ENCODE data around the gene NKAP.
"Not testable (repeated sequence)": the region's sequence is repeated elsewhere in the genome, so short reads cannot be mapped to it uniquely, and the experiment has no call there.

Gene NKAP

DNA sequence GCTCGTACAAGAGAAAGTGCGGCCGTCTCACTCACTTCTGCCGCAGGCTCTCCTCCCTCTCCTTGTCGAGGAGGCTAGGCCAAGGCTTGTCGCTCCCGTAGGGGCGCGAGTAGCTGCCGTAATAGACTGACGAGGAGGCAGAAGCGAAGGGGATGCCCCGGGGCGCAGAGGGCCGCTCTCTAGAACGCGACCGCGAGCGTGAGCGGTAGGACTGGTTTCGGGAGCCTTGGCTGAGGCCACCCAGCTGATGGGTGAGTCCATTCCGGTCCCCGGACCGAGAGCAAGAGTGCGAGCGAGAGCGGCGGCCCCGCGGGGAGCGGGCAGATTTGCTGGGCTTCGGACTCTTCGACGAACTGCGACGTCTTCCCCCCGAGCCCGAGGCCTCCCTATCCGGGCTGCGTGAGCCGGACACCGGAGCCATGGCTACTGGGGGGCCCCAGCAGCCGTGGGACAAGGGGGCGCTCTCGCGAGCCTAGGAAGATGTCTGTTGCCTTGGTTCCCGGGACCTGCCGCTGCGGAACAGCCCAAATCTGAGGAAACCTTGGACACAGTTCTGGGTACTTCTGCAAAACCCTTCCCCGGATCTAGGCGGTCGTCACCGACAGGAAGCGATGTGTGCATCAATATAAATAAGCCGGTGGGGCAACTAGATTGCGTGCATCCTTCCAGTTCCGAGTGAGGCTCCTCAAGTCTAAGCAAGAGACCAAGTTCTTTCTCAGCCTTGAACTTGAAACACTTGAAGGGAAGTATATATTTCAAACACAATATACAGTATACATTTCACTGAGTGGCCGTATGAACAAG is at the start of gene NKAP:
TSS of gene NKAP (minus strand) at position 567 of the 804 bp plus-strand sequence. CDS start at position 421, 146 bp downstream.
- peak; percentile 91 for DNase-seq

DNA sequence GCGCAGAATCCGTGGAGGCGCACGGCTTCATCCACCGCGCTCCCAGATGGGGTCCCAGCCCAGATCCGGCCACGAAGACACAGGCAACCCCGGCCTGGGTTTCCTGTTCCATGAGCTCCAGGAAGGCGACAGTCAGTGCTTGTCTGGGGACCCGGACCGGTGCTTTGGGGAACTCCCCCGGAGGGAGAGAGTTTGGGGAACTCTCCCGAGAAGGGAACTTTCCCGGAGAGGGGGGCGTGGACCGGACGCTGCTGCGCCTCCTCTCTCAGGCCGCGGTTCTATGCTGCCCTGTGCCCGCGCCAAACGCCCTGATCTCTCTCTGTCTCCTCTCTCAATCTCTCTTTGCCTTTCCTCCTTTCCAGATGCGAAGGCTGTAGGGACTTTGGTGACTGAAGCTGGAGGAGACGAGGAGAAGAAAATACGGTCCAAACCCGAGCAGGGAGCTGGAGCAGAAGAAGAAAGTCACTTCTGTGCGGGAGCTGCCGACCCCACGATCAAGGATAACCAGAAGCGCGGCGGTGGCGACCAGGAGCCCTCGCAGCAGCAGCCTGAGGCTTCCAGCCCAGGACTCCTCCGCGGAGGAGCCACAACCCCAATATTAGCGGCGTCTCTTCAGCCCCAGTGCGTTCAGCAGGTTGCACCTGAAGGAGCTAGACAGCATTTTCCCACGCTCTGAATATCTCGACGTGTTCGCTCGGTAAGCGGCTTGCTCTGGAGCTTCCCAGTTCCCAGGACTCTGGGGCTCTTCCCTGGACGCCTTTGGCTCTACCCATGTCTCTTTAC is 47.6 kb upstream of the NKAP start:
- DNase-seq: no peak

DNA sequence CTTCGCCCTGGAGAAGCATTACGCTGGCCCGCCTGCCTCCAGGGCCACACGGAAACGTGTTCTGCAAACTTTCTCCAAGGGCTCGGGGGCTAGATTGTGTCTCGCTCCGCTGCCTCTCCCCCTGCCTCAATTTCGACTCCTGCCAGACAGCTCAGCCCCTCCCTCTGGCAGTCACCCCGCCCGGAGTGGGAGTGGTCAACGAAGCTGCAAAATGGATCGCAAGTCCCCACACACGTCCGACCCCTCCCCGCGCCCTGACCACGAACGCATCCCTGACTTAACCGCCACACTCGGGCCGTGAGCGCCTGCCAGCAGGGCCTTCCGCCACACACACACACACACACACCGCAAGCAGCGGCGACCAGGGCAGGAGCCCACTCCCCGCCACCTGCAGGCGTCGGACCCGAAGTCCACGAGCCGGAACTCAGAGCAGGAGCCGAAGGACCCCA is 47.0 kb upstream of the NKAP start:
- DNase-seq: no peak

DNA sequence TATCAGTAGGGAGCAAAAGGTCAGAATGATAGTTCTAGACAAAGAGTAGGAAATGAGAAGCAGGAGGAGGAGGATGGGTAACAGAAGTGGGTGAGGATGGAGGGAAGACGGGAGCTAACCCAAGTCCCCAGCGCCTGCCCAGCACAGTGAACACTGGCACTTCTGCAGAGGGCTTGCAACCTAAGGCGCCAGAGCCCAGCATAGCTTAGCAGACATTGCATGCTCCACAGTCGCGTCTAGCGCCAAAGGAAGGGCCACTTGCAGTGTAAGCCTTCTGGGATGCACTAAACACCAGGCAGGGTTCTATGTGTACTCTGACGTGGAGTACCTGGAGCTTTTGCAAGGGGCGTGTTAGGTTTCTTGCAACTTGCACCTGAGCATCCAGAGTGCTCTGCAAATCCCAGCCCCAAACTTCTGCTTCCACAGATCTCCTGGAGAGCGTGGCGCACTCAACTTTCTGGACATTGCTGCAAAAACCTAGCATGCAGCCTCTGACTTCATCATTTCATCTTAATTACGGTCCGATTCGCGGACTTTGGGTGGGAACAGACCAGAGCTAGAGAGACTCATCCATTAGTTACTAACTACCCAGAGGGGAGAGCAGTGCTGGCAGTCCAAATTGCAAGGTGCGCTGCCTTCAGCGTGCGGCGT is 46.5 kb upstream of the NKAP start:
- DNase-seq: no peak

DNA sequence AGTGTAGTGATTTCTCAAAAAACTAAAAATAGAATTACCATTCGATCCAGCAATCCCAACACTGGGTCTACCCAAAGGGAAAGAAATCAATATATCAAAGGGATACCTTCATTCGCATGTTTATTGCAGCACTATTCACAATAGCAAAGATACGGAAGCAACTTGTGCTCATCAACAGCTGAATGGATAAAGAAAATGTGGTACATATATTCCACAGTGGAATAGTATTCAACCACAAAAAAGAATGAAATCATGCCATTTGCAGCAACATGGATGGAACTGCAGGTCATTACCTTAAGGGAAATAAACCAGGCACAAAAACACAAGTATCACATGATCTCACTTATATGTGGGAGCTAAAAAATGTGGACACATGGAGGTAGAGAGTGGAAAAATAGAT is 42.7 kb upstream of the NKAP start:
- DNase-seq: no peak

DNA sequence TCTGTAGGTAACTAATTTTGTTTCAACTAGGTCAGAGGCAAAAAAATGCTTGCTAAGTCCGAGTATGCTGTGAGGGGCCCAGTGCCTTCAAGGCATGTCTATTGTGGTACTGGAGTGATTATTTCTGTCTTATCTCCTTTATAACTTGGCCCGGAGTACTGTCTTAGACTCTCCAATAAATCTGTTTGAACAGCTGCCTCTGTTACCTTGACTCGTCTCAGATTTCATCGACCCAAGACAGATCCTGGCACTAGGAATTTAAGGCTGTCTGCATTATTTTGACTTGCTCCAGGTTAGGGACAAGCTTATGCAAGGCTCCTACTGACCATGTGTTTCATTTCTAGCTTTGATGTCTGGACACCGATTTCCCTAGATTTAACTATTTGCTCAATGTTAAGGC is 41.1 kb upstream of the NKAP start:
- DNase-seq: no peak

DNA sequence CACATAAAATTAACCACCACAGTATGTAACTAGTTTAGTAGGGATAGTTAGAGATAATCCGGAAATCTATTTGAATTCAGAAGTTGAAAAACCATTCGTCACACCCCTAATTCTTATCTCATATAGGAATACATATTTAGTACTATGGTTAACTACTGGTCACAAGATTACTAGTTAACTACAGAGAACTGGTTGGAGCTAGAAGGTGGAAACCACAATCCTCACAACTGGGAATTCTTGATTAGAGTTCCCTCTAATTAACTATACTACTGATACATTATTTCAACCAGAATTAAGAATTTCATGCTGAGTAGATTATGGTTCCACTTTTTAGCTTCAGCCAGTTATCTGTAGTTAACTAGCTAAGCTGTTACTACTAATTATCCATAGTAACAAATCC is 39.9 kb upstream of the NKAP start:
- no peak for DNase-seq

DNA sequence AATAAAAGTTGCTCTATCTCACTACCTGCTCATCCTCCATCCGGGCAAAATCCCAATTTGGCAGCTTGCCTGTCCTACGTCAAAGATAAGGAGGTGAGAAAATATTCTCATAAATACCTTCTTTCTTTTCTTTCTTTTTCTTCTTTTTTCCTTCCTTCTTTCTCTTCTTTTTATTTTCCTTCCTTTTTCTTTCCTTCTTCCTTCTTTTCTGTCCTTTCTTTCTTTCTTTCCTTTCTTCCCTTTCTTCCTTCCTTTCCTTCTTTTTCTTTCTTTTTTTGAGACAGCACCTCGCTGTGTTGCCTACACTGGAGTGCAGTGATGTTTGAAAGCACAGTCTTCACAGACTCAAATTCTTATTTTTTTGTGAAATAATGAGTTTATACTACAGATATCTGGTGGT is 38.6 kb upstream of the NKAP start:
- no peak for DNase-seq

DNA sequence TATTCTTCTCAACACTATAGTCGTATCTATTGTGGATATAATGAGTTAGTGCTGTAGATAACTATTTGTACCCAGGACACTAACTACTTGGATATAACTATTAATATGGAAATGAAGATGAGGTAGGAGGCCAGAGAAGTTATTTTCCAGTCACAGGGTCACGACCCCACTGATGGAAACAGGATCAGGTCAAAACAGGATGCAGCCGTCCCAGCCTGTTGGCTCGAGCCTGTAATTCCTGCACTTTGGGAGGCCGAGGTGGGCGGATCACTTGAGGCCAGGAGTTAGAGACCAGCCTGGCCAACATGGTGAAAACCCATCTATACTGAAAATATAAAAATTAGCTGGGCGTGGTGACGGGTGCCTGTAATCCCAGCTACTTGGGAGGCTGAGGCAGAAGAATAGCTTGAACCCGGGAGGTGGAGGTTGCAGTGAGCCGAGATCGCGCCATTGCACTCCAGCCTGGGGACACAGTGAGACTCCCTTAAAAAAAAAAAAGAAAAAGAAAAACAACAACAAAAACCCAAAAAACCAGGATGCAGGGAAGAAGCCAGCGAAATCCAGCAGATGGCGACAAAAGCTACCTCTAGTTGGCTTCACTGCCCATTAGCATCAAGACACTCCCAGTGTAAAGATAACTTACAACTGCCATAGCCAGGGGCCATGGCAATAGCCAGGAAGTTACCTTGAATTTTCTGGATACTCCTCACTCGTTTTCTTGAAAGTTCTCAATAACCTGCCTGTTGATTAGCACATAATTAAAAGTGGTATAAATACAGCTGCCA is 37.9 kb upstream of the NKAP start:
- DNase-seq: no peak

DNA sequence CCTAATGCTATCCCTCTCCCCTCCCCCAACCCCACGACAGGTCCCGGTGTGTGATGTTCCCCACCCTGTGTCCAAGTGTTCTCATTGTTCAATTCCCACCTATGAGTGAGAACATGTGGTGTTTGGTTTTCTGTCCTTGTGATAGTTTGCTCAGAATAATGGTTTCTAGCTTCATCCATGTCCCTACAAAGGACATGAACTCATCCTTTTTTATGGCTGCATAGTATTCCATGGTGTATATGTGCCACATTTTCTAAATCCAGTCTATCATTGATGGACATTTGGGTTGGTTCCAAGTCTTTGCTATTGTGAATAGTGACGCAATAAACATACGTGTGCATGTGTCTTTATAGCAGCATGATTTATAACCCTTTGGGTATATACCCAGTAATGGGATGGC is 33.6 kb upstream of the NKAP start:
- not testable (repeated sequence) for DNase-seq

DNA sequence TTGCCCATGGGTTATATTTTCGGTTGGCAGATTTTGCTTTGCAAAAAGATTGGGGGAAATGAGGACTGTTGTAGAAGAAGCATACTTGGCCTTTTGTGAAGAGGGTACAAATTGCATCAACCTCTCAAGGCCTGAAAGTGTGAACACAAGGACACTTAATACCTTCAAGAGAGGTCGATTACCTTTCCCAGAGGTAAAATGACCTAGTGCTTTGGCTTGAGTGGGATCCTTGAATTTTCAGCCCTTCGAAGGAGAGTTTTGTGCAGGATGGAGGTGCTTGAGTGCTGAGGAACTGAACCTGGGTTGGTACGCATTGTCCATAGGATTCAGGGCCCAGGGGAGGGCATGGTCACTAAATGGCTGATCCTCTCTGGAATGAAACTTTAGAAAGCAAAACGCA is 27.6 kb upstream of the NKAP start:
- DNase-seq: no peak

DNA sequence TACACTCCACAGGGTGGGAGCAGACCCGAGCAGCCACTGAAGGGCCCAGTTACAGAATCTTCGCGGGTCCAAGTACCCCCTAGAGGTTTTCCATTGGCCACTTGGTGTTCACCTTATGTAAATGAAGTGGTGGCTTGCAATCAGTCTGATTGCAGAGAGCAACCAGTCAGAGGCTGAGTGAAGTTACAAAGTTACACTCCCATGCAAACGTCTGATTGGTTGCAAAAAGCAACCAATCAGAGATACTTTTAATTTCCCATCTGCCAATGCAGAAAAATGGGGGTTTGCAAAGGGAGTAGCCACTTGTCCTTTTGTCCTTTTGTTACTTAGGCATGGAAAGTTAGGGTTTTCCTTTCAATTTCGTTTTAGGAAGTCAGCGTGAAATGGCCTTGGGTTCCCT is 27.0 kb upstream of the NKAP start:
- DNase-seq: no peak

DNA sequence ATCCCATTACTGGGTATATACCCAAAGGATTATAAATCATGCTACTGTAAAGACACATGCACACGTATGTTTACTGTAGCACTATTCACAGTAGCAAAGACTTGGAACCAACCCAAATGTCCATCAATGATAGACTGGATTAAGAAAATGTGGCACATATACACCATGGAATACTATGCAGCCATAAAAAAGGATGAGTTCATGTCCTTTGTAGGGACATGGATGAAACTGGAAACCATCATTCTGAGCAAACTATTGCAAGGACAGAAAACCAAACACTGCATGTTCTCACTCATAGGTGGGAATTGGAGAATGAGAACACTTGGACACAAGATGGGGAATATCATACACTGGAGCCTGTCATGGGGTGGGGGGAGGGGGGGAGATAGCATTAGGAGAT is 23.3 kb upstream of the NKAP start:
- not testable (repeated sequence) for DNase-seq

DNA sequence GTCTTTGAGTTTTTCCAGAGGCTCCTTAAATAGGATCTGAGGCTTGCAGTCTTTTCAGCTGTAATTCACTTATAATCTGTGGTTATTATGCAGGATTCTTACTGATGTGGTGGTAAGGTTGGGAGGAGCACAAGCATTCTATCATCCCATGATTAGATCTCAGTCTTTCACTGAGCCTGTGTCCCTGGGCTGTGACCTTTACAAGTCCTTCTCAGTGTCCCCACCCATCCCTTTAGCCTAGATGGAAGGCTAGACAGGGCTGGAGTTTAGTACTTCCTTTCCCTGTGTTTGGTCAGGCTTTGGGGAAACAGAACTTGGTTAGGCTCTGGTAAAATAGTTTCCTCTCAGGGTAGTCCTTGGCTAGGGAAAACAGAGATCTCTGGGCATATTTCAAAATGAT is 17.1 kb upstream of the NKAP start:
- DNase-seq: no peak

DNA sequence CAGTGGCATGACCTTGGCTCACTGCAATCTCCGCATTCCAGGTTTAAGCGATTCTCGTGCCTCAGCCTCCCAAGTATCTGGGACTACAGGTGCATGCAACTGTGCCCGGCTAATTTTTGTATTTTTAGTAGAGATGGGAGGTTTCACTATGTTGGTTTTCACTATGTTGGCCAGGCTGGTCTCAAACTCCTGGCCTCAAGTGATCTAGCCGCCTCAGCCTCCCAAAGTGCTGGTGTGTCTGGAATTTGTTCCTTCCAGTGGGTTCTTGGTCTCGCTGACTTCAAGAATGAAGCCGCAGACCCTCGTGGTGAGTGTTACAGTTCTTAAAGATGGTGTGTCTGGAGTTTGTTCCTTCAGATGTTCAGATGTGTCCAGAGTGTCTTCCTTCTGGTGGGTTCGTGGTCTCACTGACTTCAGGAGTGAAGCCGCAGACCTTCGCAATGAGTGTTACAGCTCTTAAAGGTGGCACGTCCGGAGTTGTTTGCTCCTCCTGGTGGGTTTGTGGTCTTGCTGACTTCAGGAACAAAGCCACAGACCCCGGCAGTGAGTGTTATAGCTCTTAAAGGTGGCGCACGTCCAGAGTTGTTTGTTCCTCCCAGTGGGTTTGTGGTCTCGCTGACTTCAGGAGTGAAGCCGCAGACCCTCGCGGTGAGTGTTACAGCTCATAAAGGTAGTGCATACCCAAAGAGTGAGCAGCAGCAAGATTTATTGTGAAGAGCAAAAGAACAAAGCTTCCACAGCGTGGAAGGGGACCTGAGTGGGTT is 12.4 kb upstream of the NKAP start:
- DNase-seq: not testable (repeated sequence)

DNA sequence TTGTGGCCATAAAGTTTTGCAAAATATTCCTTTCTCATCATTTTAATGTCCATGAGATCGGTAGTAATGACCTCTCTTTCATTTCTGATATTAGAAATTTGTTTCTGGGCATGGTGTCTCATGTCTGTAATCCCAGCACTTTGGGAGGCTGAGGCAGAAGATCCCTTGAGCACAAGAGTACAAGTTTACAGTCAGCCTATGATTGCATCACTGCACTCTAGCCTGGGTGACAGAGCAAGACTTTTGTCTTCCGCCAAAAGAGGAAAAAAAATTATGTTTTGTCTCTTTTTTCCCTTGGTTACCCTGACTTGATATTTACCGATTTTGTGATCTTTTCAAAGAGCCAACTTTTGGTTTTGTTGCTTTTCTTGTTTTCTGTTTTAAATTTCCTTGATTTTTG is 10.8 kb upstream of the NKAP start:
- no peak for DNase-seq

DNA sequence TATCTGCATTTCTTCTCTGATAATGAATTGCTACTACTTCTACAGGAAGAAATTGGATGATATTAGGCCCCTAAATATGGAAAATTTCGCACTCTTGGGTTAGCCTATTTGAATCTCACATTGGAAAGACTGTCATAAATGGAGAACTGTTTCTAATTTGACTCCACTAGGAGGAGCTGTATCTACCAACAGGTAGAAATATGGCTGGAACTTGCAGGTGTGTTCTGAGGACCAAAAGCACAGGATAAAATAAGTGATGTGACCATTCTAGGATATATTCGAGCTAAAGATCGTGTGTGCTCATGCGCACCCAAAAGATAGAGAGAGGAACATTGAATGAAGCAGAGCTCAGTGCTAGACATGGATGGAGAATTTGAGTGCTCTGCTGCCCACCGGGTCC is 4.8 kb upstream of the NKAP start:
- DNase-seq: no peak

DNA sequence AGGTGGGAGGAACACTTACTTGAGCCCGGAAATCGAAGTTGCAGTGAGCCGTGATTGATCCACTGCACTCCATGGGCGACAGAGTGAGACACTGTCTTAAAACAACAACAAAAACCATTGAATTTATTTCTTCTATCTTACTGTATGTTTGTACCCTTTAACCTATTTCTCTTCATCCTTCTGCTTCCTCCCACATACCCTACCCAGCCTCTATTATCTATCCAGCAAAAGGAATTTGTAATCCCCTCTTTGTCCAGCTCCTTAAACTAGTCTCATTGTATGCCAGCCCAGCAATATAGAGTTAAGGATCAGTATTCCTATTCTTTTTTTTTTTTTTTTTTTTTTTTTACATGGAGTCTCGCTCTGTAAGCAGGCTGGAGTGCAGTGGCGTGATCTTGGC is 1.9 kb upstream of the NKAP start:
- no peak for DNase-seq

DNA sequence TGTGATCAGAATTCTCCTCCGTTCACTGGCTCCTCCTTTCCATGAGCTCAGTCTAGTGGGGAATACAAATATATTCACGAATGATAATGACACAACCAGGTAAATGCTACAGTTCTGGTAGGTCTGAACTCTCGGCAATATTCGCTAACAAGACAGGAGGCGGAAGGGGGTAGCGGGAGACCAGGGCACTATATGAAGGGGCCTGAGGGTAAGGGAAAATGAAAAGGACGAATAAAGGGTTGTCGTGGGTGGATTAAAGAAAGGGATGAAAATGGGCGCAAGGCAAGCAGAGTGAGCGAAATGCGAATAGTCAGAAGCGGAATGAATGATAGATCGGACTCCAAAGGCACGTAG is 743 bp downstream of the NKAP start:
- DNase-seq: no peak

DNA sequence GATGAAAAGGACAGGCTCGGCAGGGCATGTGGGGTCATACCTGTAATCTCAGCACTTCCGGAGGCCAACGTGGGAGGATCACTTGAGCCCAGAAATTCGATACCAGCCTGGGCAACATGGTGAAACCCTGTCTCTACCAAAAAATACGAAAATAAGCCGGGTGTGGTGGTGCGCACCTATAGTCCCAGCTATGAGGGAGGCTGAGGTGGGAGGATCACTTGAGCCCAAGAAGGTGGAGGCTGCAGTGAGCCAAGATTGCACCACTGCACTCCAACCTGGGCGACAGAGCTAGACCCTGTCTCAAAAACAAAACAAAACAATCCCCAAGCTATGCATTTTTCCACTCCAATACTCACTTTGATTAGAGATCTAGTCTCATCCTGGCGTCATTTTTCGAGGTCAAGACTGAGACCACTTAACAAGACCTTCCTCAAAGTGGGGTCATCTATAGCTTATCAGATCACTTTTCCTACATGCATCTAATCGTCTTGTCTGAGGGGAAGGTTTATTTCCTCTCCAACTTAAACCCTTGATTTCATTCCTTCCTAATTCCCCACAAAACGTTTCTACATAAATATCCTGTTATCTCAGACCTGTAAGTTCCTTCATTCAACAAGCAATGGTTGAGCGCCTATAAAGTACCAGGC is 1.3 kb downstream of the NKAP start:
- no peak for DNase-seq

DNA sequence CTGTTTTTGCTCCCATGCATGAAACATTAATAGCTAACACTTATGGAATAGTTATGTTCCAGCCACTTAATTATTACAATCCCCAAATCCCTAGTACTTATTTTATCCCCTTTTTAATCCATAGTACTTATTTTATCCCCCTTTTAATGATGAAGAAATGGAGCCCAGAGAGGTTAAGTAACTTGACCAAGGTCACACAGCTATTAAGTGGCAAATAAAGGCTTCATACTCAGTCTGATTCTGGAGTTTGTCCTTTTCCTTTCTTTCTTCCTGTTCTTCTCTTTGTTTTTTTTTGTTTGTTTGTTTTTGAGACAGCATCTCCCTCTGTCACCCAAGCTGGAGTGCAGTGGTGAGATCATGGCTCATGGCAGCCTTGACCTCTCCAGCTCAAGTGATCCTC is 2.2 kb downstream of the NKAP start:
- DNase-seq: no peak
